Effector memory CD8-positive, alpha-beta T cell (primary cell): ENCODE measurements around the gene GAL.

Source experiments
- ATAC-seq: fragments of 150-1000 bp; cut with Tn5 transposase; replicated peaks from 2 replicates; pipeline ENCODE4 v1.10.0; 2021; ENCODE audit warnings: mild to moderate bottlenecking, moderate library complexity
- DNase-seq, 3 experiments: peaks; one replicate each; pipeline ENCODE4 v3.0.0; 2021
- H3K27ac Mint-ChIP-seq, 2 donors: one replicate each; pipeline ENCODE4 v1.8.0; 2022; ENCODE audit warnings: mild to moderate bottlenecking in 2 of 2, mixed read lengths in 2 of 2, moderate library complexity in 2 of 2
- H3K27me3 Mint-ChIP-seq, 2 donors: one replicate each; pipeline ENCODE4 v1.8.0; 2022; ENCODE audit warnings: mixed read lengths in 2 of 2
- H3K36me3 Mint-ChIP-seq: one replicate; pipeline ENCODE4 v1.8.0; 2022; ENCODE audit warnings: mild to moderate bottlenecking, moderate library complexity, mixed read lengths; ENCODE audit not compliant: insufficient read depth
- H3K4me1 Mint-ChIP-seq, 2 donors: one replicate each; pipeline ENCODE4 v1.8.0; 2022; ENCODE audit warnings: low read depth in 2 of 2, mixed read lengths in 2 of 2
- H3K4me3 Mint-ChIP-seq, 2 donors: one replicate each; pipeline ENCODE4 v1.8.0; 2022; ENCODE audit warnings: mild to moderate bottlenecking in 2 of 2, mixed read lengths in 2 of 2, moderate library complexity in 2 of 2
- H3K9me3 Mint-ChIP-seq, 2 donors: one replicate each; pipeline ENCODE4 v1.8.0; 2022; ENCODE audit warnings: mixed read lengths in 2 of 2

Gene GAL

GRCh38 chr11:68721075-68721474 lies 36.7 kb downstream of the GAL start:
- H3K27ac Mint-ChIP-seq = no peak overlapping the region
- no peak overlapping the region for H3K4me3 Mint-ChIP-seq
- H3K9me3 Mint-ChIP-seq = peaks cover 0 to 2% of the 10 kb centered on the region in 2 donors
- DNase-seq (no peak), ATAC-seq (no peak)
- no peaks in the 10 kb centered on the region for H3K4me1 Mint-ChIP-seq
- peaks cover 25% of the 10 kb centered on the region in 2 donors for H3K27me3 Mint-ChIP-seq
- H3K36me3 Mint-ChIP-seq = peaks cover 2% of the 10 kb centered on the region

- DNase-seq = no peak
- H3K27ac Mint-ChIP-seq = no peak overlapping the region
- H3K4me3 Mint-ChIP-seq = no peak overlapping the region
- peaks cover 0 to 2% of the 10 kb centered on the region in 2 donors for H3K9me3 Mint-ChIP-seq
- no peak for ATAC-seq
- H3K36me3 Mint-ChIP-seq = peaks cover 5% of the 10 kb centered on the region
- peaks cover 21 to 24% of the 10 kb centered on the region in 2 donors for H3K27me3 Mint-ChIP-seq
- H3K4me1 Mint-ChIP-seq = no peaks in the 10 kb centered on the region
These were observed 37.8 kb downstream of the GAL start for GRCh38 chr11:68722143-68722542.

DNA sequence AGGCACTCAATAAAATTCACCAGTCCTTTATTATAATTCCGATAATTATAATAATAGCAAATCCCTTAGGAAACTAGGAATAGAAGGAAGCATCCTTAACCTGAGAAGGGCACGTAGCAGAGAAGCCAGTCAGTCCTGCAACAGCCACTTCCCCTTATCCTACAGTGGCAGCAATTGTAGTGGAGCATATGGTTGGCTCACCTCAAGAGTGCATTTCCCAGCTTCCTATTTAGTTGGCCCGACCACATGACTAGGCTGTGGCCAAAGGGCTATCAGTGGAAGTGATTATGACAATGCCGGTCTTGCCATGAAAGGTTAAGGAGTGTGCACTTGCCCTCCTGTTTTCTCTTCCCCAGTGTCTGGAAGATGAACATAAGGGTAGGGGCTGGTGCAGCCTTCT lies 39.9 kb downstream of the GAL start:
- Mint-ChIP-seq H3K27ac (no peak overlapping the region), H3K36me3 (peaks cover 5% of the 10 kb centered on the region), H3K27me3 (peaks cover 8 to 13% of the 10 kb centered on the region in 2 donors), H3K4me1 (no peaks in the 10 kb centered on the region), H3K9me3 (peaks cover 0 to 2% of the 10 kb centered on the region in 2 donors), H3K4me3 (no peak overlapping the region)
- DNase-seq (no peak), ATAC-seq (no peak)

GRCh38 chr11:68727783-68728182 lies 43.4 kb downstream of the GAL start:
- Mint-ChIP-seq H3K27me3 (peaks cover 0 to 5% of the 10 kb centered on the region in 2 donors), H3K27ac (no peak overlapping the region), H3K36me3 (peaks cover 3% of the 10 kb centered on the region), H3K9me3 (no peaks in the 10 kb centered on the region), H3K4me1 (no peaks in the 10 kb centered on the region), H3K4me3 (no peak overlapping the region)
- ATAC-seq (no peak), DNase-seq (no peak)

GRCh38 chr11:68734111-68734510 lies 49.8 kb downstream of the GAL start:
- Mint-ChIP-seq H3K36me3 (no peaks in the 10 kb centered on the region), H3K27ac (no peak overlapping the region)

GRCh38 chr11:68735125-68735524 lies 50.8 kb downstream of the GAL start:
- no peak overlapping the region for H3K4me3 Mint-ChIP-seq
- H3K9me3 Mint-ChIP-seq = no peaks in the 10 kb centered on the region
- no peak overlapping the region for H3K27ac Mint-ChIP-seq
- H3K4me1 Mint-ChIP-seq = peaks cover 0 to 2% of the 10 kb centered on the region in 2 donors
- DNase-seq = no peak
- H3K36me3 Mint-ChIP-seq = no peaks in the 10 kb centered on the region
- peaks cover 0 to 6% of the 10 kb centered on the region in 2 donors for H3K27me3 Mint-ChIP-seq
- no peak for ATAC-seq

More at GRCh38 chr11:68734111-68734510, 49.8 kb downstream of the GAL start:
- no peak overlapping the region for H3K4me3 Mint-ChIP-seq
- ATAC-seq (no peak), DNase-seq (no peak)
- H3K4me1 Mint-ChIP-seq = no peaks in the 10 kb centered on the region
- H3K9me3 Mint-ChIP-seq = no peaks in the 10 kb centered on the region
- peaks cover 0 to 6% of the 10 kb centered on the region in 2 donors for H3K27me3 Mint-ChIP-seq

DNA sequence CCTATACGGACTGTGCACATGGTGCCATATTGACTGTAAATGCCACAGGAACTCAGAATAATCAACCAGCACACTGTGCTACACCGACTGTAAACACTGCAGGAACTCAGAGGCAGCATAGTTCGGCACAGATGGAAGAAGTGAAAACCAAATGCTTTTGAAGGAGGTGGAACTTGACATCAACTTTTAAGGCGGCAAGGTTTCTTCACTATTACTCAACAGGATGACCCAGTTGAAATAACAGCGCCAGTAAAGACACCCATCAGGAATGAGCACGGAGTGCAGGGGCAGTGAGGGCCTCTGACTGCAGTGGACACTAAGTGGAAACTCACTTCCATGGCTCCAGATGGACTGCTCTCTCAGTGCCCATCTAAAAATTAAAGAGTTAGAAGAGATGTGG lies 51.3 kb downstream of the GAL start:
- H3K27me3 Mint-ChIP-seq = peaks cover 0 to 6% of the 10 kb centered on the region in 2 donors
- H3K4me3 Mint-ChIP-seq = no peak overlapping the region
- no peaks in the 10 kb centered on the region for H3K9me3 Mint-ChIP-seq
- H3K27ac Mint-ChIP-seq = no peak overlapping the region
- peaks cover 0 to 2% of the 10 kb centered on the region in 2 donors for H3K4me1 Mint-ChIP-seq
- no peaks in the 10 kb centered on the region for H3K36me3 Mint-ChIP-seq
- DNase-seq (no peak), ATAC-seq (no peak)
